Uterus (tissue), 2 donors: ENCODE results near the gene ITPR1.

ENCODE experiments used
- CTCF ChIP-seq, 4 experiments: fragments of 200-600 bp in 2 of 4; fragments of 450-650 bp in 2 of 4; sonication (generic) in 2 of 4; IDR thresholded peaks; one replicate each; pipeline ENCODE4 v1.5.1; 2016 to 2019; ENCODE audit warnings: antibody characterized with exemption in 4 of 4, mild to moderate bottlenecking in 2 of 4, moderate library complexity in 1 of 4
- POLR2A ChIP-seq, 2 donors: fragments of 450-650 bp; IDR thresholded peaks; one replicate each; pipeline ENCODE4 v1.6.1; 2016; ENCODE audit warnings: antibody characterized with exemption in 2 of 2, mild to moderate bottlenecking in 1 of 2, moderate library complexity in 1 of 2

- TF ChIP-seq CTCF (IDR thresholded peaks at IDR 0.05) (no peak), POLR2A (IDR thresholded peaks at IDR 0.05) (no peak)
Measured at GRCh38 chr3:4505688-4506558, 12.8 kb downstream of the ITPR1 start.
